Ovary (tissue), 3 donors: ENCODE results near the gene CEACAM16.

ENCODE experiments used
- CTCF ChIP-seq, 3 donors: fragments of 450-650 bp in 2 of 3; fragments of 200-600 bp in 1 of 3; IDR thresholded peaks; one replicate each; pipeline versions ENCODE4 v1.5.1 to v1.8.0; 2016 to 2022; ENCODE audit warnings: antibody characterized with exemption in 3 of 3, mild to moderate bottlenecking in 1 of 3
- EP300 ChIP-seq: sonication (generic); formaldehyde crosslinking; IDR thresholded peaks from one replicate; pipeline ENCODE4 v1.6.1; 2017; ENCODE audit warnings: antibody characterized with exemption
- POLR2A ChIP-seq: fragments of 450-650 bp; IDR thresholded peaks from one replicate; pipeline ENCODE4 v1.6.1; 2017; ENCODE audit warnings: antibody characterized with exemption, mild to moderate bottlenecking, moderate library complexity
- donor health status: DM: no; HTN: no; CAD: no.

GRCh38 chr19:44756089-44756562 lies 57.2 kb downstream of the CEACAM16 start:
- TF ChIP-seq CTCF (IDR thresholded peaks at IDR 0.05) (no peak), POLR2A (no peak), EP300 (no peak)
